Activated CD8-positive, alpha-beta memory T cell treated with anti-CD3 and anti-CD28 coated beads for 36 hours (primary cell): ENCODE results near the gene CAMK4. TPM values are rescaled to one million over a fixed set of nuclear protein-coding genes. Genes with fewer than 3 reads are reported as not detected.
"Not testable (repeated sequence)": the region's sequence is repeated elsewhere in the genome, so short reads cannot be mapped to it uniquely, and the experiment has no call there.

Experiments used
- CTCF ChIA-PET: fragments of 350-600 bp; sonication (Branson Sonifier 250); formaldehyde crosslinking; loops from one replicate; lab custom pipeline; 2021; ENCODE audit warnings: antibody characterized with exemption; lab: Charles Lee
- POLR2A ChIA-PET: fragments of 350-600 bp; sonication (Branson Sonifier 250); formaldehyde crosslinking; loops from one replicate; lab custom pipeline; 2021; ENCODE audit warnings: antibody characterized with exemption; lab: Charles Lee
- total RNA-seq, 2 experiments: library from RNA; stranded (reverse); gene quantifications; one replicate each; pipeline ENCODE4 v1.2.3, GENCODE V29; 2021

Gene CAMK4
- total RNA-seq, 2 experiments from 2014 or later: 51.8 to 57.4 TPM

- ChIA-PET CTCF (no interaction called here), POLR2A (no interaction called here)
Measured at GRCh38 chr5:111243318-111243717, 19.1 kb downstream of the CAMK4 start.

GRCh38 chr5:111245654-111246053 lies 21.5 kb downstream of the CAMK4 start:
- ChIA-PET CTCF (interaction anchor here (1.0 to 1.9 kb wide), 2 partner anchors 9 kb away, joined by 3 to 8 read pairs; no protein-coding TSS in a partner anchor), POLR2A (no interaction called here)

GRCh38 chr5:111246459-111246858 lies 22.3 kb downstream of the CAMK4 start:
- ChIA-PET CTCF (interaction anchor here (1.0 to 1.9 kb wide), 2 partner anchors 10 to 23 kb away, joined by 3 to 8 read pairs; no protein-coding TSS in a partner anchor), POLR2A (no interaction called here)

GRCh38 chr5:111248571-111248970 lies 24.4 kb downstream of the CAMK4 start:
- ChIA-PET CTCF (no interaction called here), POLR2A (no interaction called here)

GRCh38 chr5:111251921-111252320 lies 27.7 kb downstream of the CAMK4 start:
- ChIA-PET POLR2A (no interaction called here), CTCF (interaction anchor here (0.8 to 1.8 kb wide), 4 partner anchors 11 to 27 kb away, joined by 3 to 4 read pairs (median 3); partner anchors contain the start of gene CAMK4)

GRCh38 chr5:111252799-111253545 lies 28.8 kb downstream of the CAMK4 start:
- CTCF ChIA-PET: interaction anchor here (2.9 to 3.4 kb wide), 2 partner anchors 24 to 29 kb away, joined by 17 to 22 read pairs; partner anchors contain the start of gene CAMK4
- POLR2A ChIA-PET: interaction anchor here (2.3 to 3.1 kb wide), 2 partner anchors 27 to 29 kb away, joined by 11 to 20 read pairs; partner anchors contain the start of gene CAMK4

- CTCF ChIA-PET: interaction anchor here (0.7 to 3.4 kb wide), 10 partner anchors 9 to 45 kb away, joined by 3 to 22 read pairs (median 3); partner anchors contain the start of gene CAMK4
Measured at GRCh38 chr5:111254613-111255012, 30.4 kb downstream of the CAMK4 start.

GRCh38 chr5:111255169-111255568 lies 31.0 kb downstream of the CAMK4 start:
- CTCF ChIA-PET: interaction anchor here (0.7 to 3.4 kb wide), 10 partner anchors 10 to 45 kb away, joined by 3 to 22 read pairs (median 3); partner anchors contain the start of gene CAMK4
- POLR2A ChIA-PET: interaction anchor here (1.0 to 3.1 kb wide), 5 partner anchors 18 to 44 kb away, joined by 4 to 20 read pairs (median 11); partner anchors contain the start of gene CAMK4

More at GRCh38 chr5:111254613-111255012, 30.4 kb downstream of the CAMK4 start:
- POLR2A ChIA-PET: interaction anchor here (1.0 to 3.1 kb wide), 5 partner anchors 18 to 45 kb away, joined by 4 to 20 read pairs (median 11); partner anchors contain the start of gene CAMK4

- CTCF ChIA-PET: no interaction called here
- POLR2A ChIA-PET: interaction anchor here (0.9 to 3.1 kb wide), 2 partner anchors 23 to 32 kb away, joined by 5 to 20 read pairs; partner anchors contain the start of gene CAMK4
Measured at GRCh38 chr5:111256128-111256527, 31.9 kb downstream of the CAMK4 start.

GRCh38 chr5:111257610-111258009 lies 33.4 kb downstream of the CAMK4 start:
- CTCF ChIA-PET, POLR2A ChIA-PET: not testable (repeated sequence)

- CTCF ChIA-PET: interaction anchor here (0.8 kb wide), 1 partner anchor 28 kb away, joined by 3 read pairs; no protein-coding TSS in a partner anchor
- POLR2A ChIA-PET: no interaction called here
Measured at GRCh38 chr5:111259636-111260035, 35.5 kb downstream of the CAMK4 start.

- ChIA-PET CTCF (no interaction called here), POLR2A (no interaction called here)
Measured at GRCh38 chr5:111261610-111262009, 37.4 kb downstream of the CAMK4 start.

- CTCF ChIA-PET: no interaction called here
- POLR2A ChIA-PET: no interaction called here
Measured at GRCh38 chr5:111262153-111262552, 38.0 kb downstream of the CAMK4 start.

GRCh38 chr5:111262815-111263214 lies 38.6 kb downstream of the CAMK4 start:
- POLR2A ChIA-PET: no interaction called here
- CTCF ChIA-PET: no interaction called here

- ChIA-PET POLR2A (no interaction called here), CTCF (no interaction called here)
Measured at GRCh38 chr5:111266491-111266890, 42.3 kb downstream of the CAMK4 start.

- CTCF ChIA-PET: interaction anchor here (1.2 kb wide), 1 partner anchor 110 kb away, joined by 3 read pairs; no protein-coding TSS in a partner anchor
- POLR2A ChIA-PET: no interaction called here
Measured at GRCh38 chr5:111268300-111268699, 44.1 kb downstream of the CAMK4 start.

- CTCF ChIA-PET: no interaction called here
- POLR2A ChIA-PET: no interaction called here
Measured at GRCh38 chr5:111271885-111272284, 47.7 kb downstream of the CAMK4 start.

GRCh38 chr5:111277061-111277460 lies 52.9 kb downstream of the CAMK4 start:
- ChIA-PET POLR2A (no interaction called here), CTCF (interaction anchor here (1.5 to 3.3 kb wide), 2 partner anchors 54 to 119 kb away, joined by 3 to 27 read pairs; no protein-coding TSS in a partner anchor)

- POLR2A ChIA-PET: interaction anchor here (0.6 kb wide), 1 partner anchor 58 kb away, joined by 6 read pairs; no protein-coding TSS in a partner anchor
- CTCF ChIA-PET: interaction anchor here (0.6 to 3.3 kb wide), 17 partner anchors 10 to 130 kb away, joined by 3 to 27 read pairs (median 4); partner anchors contain the start of gene CAMK4
Measured at GRCh38 chr5:111278858-111279504, 54.8 kb downstream of the CAMK4 start.
